Astrocyte (in vitro differentiated cells and primary cell): ENCODE results near the gene PTPRD.

Experiments
- CTCF ChIP-seq: IDR thresholded peaks from 2 replicates; pipeline ENCODE4 v1.5.1; 2011; ENCODE audit warnings: low read depth, mild to moderate bottlenecking, inconsistent platforms, low read length, moderate library complexity; ENCODE audit not compliant: insufficient read depth
- EZH2 ChIP-seq: IDR thresholded peaks from 2 replicates; pipeline ENCODE4 v1.6.1; 2012; ENCODE audit warnings: mild to moderate bottlenecking, low read length, inconsistent platforms; ENCODE audit not compliant: insufficient read depth

GRCh38 chr9:9341203-9341602 lies 1271.6 kb downstream of the PTPRD start:
- no peak for TF ChIP-seq CTCF
- TF ChIP-seq EZH2: no peak
